B cell (primary cell): ENCODE results near the gene ZEB2. TPM values are rescaled to one million over a fixed set of nuclear protein-coding genes. Genes with fewer than 3 reads are reported as not detected.
A peak's percentile ranks its signal among the peaks of the same experiment; 100 is the strongest.

Experiments used
- ATAC-seq: fragments of 200-7000 bp; cut with Tn5 transposase; one replicate; pipeline ENCODE4 v1.10.0; 2021; ENCODE audit warnings: low read depth, mild to moderate bottlenecking, moderate number of reproducible peaks, moderate library complexity
- CTCF ChIA-PET: fragments of 350-600 bp; sonication (Branson Sonifier 250); formaldehyde crosslinking; loops from one replicate; lab custom pipeline; 2021; ENCODE audit warnings: antibody characterized with exemption, inconsistent platforms; lab: Charles Lee
- POLR2A ChIA-PET: fragments of 350-600 bp; sonication (Branson Sonifier 250); formaldehyde crosslinking; loops from one replicate; lab custom pipeline; 2021; ENCODE audit warnings: antibody characterized with exemption; lab: Charles Lee
- DNase-seq: peaks from one replicate; pipeline ENCODE4 v3.0.0; 2013
- H2AFZ ChIP-seq: 2 replicates; pipeline ENCODE4 v1.6.1; 2012; ENCODE audit warnings: mild to moderate bottlenecking, low read depth, low read length; ENCODE audit not compliant: insufficient read depth, poor library complexity, severe bottlenecking
- H3K27ac ChIP-seq, 2 donors: 1 replicate in 1 of 2; 2 replicates in 1 of 2; pipeline ENCODE4 v1.5.1; 2012 to 2013; ENCODE audit warnings: low read length in 2 of 2, mild to moderate bottlenecking in 2 of 2, moderate library complexity in 1 of 2
- H3K27me3 ChIP-seq, 4 experiments: fragments of 200-600 bp in 1 of 4; sonication (generic) in 1 of 4; replicated peaks in 1 of 4; 1 replicate in 2 of 4; 2 replicates in 2 of 4; pipeline versions ENCODE4 v1.6.1 to v1.7.0; 2013 to 2016; ENCODE audit warnings: low read length in 3 of 4, mild to moderate bottlenecking in 2 of 4, mixed read lengths in 1 of 4, moderate library complexity in 1 of 4; ENCODE audit not compliant: insufficient read depth in 4 of 4, control insufficient read depth in 3 of 4; ENCODE audit errors: control extremely low read depth in 1 of 4
- H3K36me3 ChIP-seq, 2 experiments: replicated peaks in 1 of 2; 1 replicate in 1 of 2; 2 replicates in 1 of 2; pipeline versions ENCODE4 v1.6.1 to v1.7.1; 2013; ENCODE audit warnings: low read length in 1 of 2; ENCODE audit not compliant: insufficient read depth in 2 of 2, control insufficient read depth in 1 of 2; ENCODE audit errors: control extremely low read depth in 1 of 2, extremely low read depth in 1 of 2
- H3K4me1 ChIP-seq, 2 donors: fragments of 200-600 bp in 1 of 2; sonication (generic) in 1 of 2; 1 replicate in 1 of 2; 2 replicates in 1 of 2; pipeline versions ENCODE4 v1.5.1 to v1.6.1; 2013 to 2017; ENCODE audit warnings: low read length in 2 of 2; ENCODE audit not compliant: control insufficient read depth in 2 of 2, insufficient read depth in 2 of 2
- H3K4me2 ChIP-seq: replicated peaks from 2 replicates; pipeline ENCODE3; 2012; ENCODE audit warnings: mild to moderate bottlenecking, low read depth, low read length; ENCODE audit not compliant: poor library complexity, severe bottlenecking
- H3K4me3 ChIP-seq, 5 experiments: fragments of 200-600 bp in 1 of 5; sonication (generic) in 1 of 5; 1 replicate in 3 of 5; 2 replicates in 2 of 5; pipeline versions ENCODE4 v1.5.1 to v1.7.0; 2011 to 2016; ENCODE audit warnings: low read length in 4 of 5, mild to moderate bottlenecking in 4 of 5, low read depth in 2 of 5, control low read depth in 1 of 5, moderate library complexity in 1 of 5; ENCODE audit not compliant: insufficient read depth in 1 of 5; ENCODE audit errors: control extremely low read depth in 1 of 5, extremely low read depth in 1 of 5
- H3K79me2 ChIP-seq: fragments of 200-600 bp; sonication (generic); one replicate; pipeline ENCODE4 v1.6.0; 2016; ENCODE audit warnings: low read length; ENCODE audit not compliant: control insufficient read depth, insufficient read depth
- H3K9ac ChIP-seq: fragments of 200-600 bp; sonication (generic); 2 replicates; pipeline ENCODE4 v1.6.1; 2017; ENCODE audit warnings: mild to moderate bottlenecking, low read length, moderate library complexity
- H3K9me3 ChIP-seq, 3 donors: one replicate each; pipeline versions ENCODE4 v1.6.1 to v1.7.1; 2013; ENCODE audit warnings: low read length in 2 of 3; ENCODE audit not compliant: control insufficient read depth in 2 of 3, insufficient read depth in 1 of 3; ENCODE audit errors: control extremely low read depth in 1 of 3
- H4K20me1 ChIP-seq: 2 replicates; pipeline ENCODE4 v1.6.0; 2012; ENCODE audit warnings: mild to moderate bottlenecking, low read length; ENCODE audit not compliant: insufficient read depth, control insufficient read depth, poor library complexity, severe bottlenecking
- H3K27ac Mint-ChIP-seq: one replicate; pipeline ENCODE4 v1.8.0; 2021; ENCODE audit warnings: mixed read lengths
- H3K27me3 Mint-ChIP-seq: one replicate; pipeline ENCODE4 v1.8.0; 2021; ENCODE audit warnings: mixed read lengths
- H3K4me1 Mint-ChIP-seq: one replicate; pipeline ENCODE4 v1.8.0; 2021; ENCODE audit warnings: mixed read lengths
- H3K4me3 Mint-ChIP-seq: one replicate; pipeline ENCODE4 v1.8.0; 2021; ENCODE audit warnings: mixed read lengths
- H3K9me3 Mint-ChIP-seq: one replicate; pipeline ENCODE4 v1.8.0; 2022; ENCODE audit warnings: mixed read lengths; ENCODE audit not compliant: insufficient read depth
- EZH2 ChIP-seq: IDR thresholded peaks from 2 replicates; pipeline ENCODE4 v1.6.1; 2012; ENCODE audit warnings: borderline replicate concordance, low read depth, mild to moderate bottlenecking, moderate library complexity, low read length; ENCODE audit not compliant: insufficient read depth, poor library complexity, severe bottlenecking
- WGBS: methylation state at CpG from one replicate; pipeline ENCODE4 v1.1.5; 2013; ENCODE audit warnings: missing lambda C conversion rate; ENCODE audit not compliant: insufficient coverage; 5-methylcytosine and 5-hydroxymethylcytosine counted together
- intact Hi-C: fragments of 100-400 bp; cut with micrococcal nuclease; formaldehyde crosslinking; loops from one replicate; pipeline ENCODE4 v1.10.0; 2022
- polyA plus RNA-seq: library from polyadenylated mRNA; depleted of rRNA; stranded (reverse); fragments of >200 nt; gene quantifications from 2 replicates; pipeline ENCODE4 v1.2.3, GENCODE V29; 2012
- total RNA-seq, 2 donors: library from RNA; stranded (reverse); fragments of 120-200 nt in 1 of 2; gene quantifications; 1 replicate in 1 of 2; 2 replicates in 1 of 2; pipeline versions ENCODE4 v1.2.3 to v1.2.4, GENCODE V29; 2013 to 2022
- TF ChIP-seq, protein P1 (sequence below): fragments of 200-600 bp; IDR thresholded peaks from one replicate; pipeline ENCODE4 v1.8.0; 2022; ENCODE audit warnings: antibody characterized with exemption, mild to moderate bottlenecking

The ZEB2 gene
- total and polyA plus RNA-seq, 2 donors (not counting 1 experiment from before 2014, with no cell fraction given): 56.3 to 217 TPM

DNA sequence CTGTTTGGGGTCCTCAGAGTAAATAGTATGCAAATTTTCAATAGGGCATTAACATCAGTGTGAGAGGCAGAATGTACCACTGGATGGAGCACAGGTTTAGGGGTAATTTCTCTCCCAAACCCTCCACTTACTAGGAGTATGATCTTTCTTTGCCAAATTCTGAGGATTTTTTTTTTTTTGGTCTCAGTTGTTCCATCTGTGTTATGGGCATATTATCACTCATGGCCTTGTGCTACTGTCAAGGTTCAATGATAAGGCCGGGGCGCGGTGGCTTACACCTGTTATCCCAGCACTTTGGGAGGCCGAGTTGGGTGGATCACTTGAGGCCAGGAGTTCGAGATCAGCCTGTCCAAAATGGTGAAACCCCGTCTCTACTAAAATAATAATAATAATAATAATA lies 30.2 kb upstream of the ZEB2 start:
- POLR2A ChIA-PET: no interaction called here
- peaks cover 31% of the 10 kb centered on the region for H3K27me3 Mint-ChIP-seq
- H3K4me1 Mint-ChIP-seq: peaks cover 22% of the 10 kb centered on the region

DNA sequence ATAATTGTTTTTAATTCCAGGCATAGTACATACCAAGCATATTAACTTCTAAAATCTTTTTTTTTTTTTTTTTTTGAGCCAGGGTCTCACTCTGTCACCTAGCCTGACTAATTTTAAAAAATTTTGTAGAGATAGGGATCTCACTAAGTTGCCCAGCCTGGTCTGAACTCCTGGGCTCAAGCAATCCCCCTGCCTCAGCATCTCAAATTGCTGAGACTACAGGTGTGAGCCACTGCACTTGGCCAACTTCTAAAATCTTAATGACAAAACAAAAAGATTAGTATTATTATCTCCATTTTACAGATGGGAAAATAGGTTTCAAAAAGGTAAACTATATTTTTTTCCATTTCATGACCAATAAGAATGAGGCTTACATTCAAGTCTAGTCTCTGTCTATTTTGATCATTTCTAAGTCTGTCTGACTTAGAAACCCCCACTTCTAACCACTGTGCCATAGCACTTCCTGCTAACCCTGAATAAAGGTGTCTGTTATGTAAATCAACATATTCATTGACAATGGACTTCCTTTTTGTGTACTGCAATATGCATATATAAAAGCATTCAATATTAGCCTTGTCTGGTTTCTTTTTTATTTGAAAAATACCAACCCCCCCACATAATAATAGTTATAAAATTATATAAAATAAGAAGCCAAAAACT lies 28.7 kb upstream of the ZEB2 start:
- no peaks in the 10 kb centered on the region for H3K9me3 Mint-ChIP-seq
- H3K27ac Mint-ChIP-seq: peak overlapping the region; percentile 42
- Histone ChIP-seq H3K4me1 (peaks cover 21 to 26% of the 10 kb centered on the region in 2 donors), H3K4me3 (peak overlapping the region in 1 of 5 experiments; percentile 4), H3K9me3 (no peaks in the 10 kb centered on the region), H4K20me1 (peaks cover 6% of the 10 kb centered on the region), H3K27ac (no peak overlapping the region), H3K79me2 (no peaks in the 10 kb centered on the region), H3K27me3 (peaks cover 0 to 32% (median 18%) of the 10 kb centered on the region in 4 experiments), H2AFZ (no peak overlapping the region), H3K9ac (no peak overlapping the region), H3K36me3 (no peaks in the 10 kb centered on the region), H3K4me2 (peak overlapping the region; percentile 53)
- TF ChIP-seq, protein P1, sequence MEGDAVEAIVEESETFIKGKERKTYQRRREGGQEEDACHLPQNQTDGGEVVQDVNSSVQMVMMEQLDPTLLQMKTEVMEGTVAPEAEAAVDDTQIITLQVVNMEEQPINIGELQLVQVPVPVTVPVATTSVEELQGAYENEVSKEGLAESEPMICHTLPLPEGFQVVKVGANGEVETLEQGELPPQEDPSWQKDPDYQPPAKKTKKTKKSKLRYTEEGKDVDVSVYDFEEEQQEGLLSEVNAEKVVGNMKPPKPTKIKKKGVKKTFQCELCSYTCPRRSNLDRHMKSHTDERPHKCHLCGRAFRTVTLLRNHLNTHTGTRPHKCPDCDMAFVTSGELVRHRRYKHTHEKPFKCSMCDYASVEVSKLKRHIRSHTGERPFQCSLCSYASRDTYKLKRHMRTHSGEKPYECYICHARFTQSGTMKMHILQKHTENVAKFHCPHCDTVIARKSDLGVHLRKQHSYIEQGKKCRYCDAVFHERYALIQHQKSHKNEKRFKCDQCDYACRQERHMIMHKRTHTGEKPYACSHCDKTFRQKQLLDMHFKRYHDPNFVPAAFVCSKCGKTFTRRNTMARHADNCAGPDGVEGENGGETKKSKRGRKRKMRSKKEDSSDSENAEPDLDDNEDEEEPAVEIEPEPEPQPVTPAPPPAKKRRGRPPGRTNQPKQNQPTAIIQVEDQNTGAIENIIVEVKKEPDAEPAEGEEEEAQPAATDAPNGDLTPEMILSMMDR: no peak
- TF ChIP-seq EZH2: no peak
- ATAC-seq (peak; percentile 97), DNase-seq (peak; percentile 79)
- peak overlapping the region; percentile 56 for H3K4me3 Mint-ChIP-seq
- H3K27me3 Mint-ChIP-seq: peaks cover 31% of the 10 kb centered on the region
- POLR2A ChIA-PET: no interaction called here
- intact Hi-C loops: loop anchor here (2.0 kb wide), 1 partner anchor 30 kb away; no protein-coding TSS in a partner anchor
- CTCF ChIA-PET: no interaction called here
- H3K4me1 Mint-ChIP-seq: peaks cover 22% of the 10 kb centered on the region

More for the DNA sequence above, 30.2 kb upstream of the ZEB2 start:
- no peak for DNase-seq
- H3K9me3 Mint-ChIP-seq: no peaks in the 10 kb centered on the region
- intact Hi-C loops: no loop called here
- Histone ChIP-seq H4K20me1 (peaks cover 6% of the 10 kb centered on the region), H3K9me3 (no peaks in the 10 kb centered on the region), H3K4me1 (peaks cover 21 to 26% of the 10 kb centered on the region in 2 donors), H3K36me3 (no peaks in the 10 kb centered on the region), H3K79me2 (no peaks in the 10 kb centered on the region), H2AFZ (no peak overlapping the region), H3K9ac (no peak overlapping the region), H3K4me3 (no peak overlapping the region), H3K4me2 (no peak overlapping the region), H3K27me3 (peaks cover 0 to 32% (median 18%) of the 10 kb centered on the region in 4 experiments), H3K27ac (no peak overlapping the region)
- TF ChIP-seq, protein P1: no peak
- no peak for TF ChIP-seq EZH2
- no peak for ATAC-seq
- no peak overlapping the region for H3K4me3 Mint-ChIP-seq
- WGBS: no CpG with 5 or more reads among the region's 6 CpGs
- H3K27ac Mint-ChIP-seq: no peak overlapping the region
- CTCF ChIA-PET: no interaction called here
